AG10803 (cell line): ENCODE data around the gene GSK3A.
A peak's percentile ranks its signal among the peaks of the same experiment; 100 is the strongest.

Source experiments
- DNase-seq: peaks from one replicate; pipeline ENCODE4 v3.0.0; 2010; ENCODE audit warnings: low read depth
- H3K4me3 ChIP-seq: 2 replicates; pipeline ENCODE4 v1.5.1; 2011; ENCODE audit warnings: mild to moderate bottlenecking, low read length, control low read depth
- TF ChIP-seq, protein P1 (sequence below): conservative IDR thresholded peaks from 2 replicates; pipeline ENCODE4 v1.5.1; 2011; ENCODE audit warnings: mild to moderate bottlenecking, low read length, control low read depth, inconsistent platforms

The GSK3A gene

GRCh38 chr19:42250183-42250665 lies 7.8 kb upstream of the GSK3A start:
- TF ChIP-seq, protein P1, sequence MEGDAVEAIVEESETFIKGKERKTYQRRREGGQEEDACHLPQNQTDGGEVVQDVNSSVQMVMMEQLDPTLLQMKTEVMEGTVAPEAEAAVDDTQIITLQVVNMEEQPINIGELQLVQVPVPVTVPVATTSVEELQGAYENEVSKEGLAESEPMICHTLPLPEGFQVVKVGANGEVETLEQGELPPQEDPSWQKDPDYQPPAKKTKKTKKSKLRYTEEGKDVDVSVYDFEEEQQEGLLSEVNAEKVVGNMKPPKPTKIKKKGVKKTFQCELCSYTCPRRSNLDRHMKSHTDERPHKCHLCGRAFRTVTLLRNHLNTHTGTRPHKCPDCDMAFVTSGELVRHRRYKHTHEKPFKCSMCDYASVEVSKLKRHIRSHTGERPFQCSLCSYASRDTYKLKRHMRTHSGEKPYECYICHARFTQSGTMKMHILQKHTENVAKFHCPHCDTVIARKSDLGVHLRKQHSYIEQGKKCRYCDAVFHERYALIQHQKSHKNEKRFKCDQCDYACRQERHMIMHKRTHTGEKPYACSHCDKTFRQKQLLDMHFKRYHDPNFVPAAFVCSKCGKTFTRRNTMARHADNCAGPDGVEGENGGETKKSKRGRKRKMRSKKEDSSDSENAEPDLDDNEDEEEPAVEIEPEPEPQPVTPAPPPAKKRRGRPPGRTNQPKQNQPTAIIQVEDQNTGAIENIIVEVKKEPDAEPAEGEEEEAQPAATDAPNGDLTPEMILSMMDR: no peak
- H3K4me3 ChIP-seq: peak overlapping the region; percentile 51
- DNase-seq: no peak

GRCh38 chr19:42249769-42250168 lies 7.4 kb upstream of the GSK3A start:
- TF ChIP-seq, protein P1: no peak
- H3K4me3 ChIP-seq: no peak overlapping the region; the same call in 1 of the 2 replicates
- DNase-seq: no peak

DNA sequence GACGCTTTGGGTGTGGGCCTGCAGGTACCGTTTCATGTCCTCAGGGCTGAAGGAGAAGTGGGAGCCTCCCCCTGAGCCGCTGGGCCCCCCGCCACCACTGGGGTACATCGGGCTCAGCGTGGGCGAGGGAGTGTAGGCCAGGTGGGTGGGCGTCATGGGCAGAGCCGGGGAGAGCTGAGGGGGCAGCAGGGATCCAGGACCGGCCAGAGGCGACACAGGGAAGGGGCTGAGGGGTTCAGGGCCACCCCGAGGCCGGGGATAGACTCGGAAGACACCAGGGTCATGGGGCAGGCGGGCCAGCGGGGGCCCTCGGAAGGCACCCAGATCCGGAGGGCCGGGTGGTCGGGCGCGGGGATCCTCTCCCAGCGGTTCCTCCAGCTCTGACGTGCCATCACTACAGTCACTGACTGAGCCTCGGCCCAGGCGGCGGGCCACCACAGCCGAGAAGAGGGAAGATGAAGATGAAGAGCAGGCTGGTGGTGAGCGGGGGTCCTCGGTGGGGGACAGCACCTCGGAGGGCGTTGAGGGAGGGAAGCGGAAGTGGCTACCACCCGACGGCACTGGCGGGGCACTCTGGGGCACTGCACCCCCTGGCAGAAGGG lies 6.8 kb upstream of the GSK3A start:
- no peak overlapping the region for H3K4me3 ChIP-seq
- TF ChIP-seq, protein P1: no peak
- DNase-seq: no peak

GRCh38 chr19:42248270-42249148 lies 6.1 kb upstream of the GSK3A start:
- H3K4me3 ChIP-seq: no peak overlapping the region
- TF ChIP-seq, protein P1: no peak
- DNase-seq: no peak

DNA sequence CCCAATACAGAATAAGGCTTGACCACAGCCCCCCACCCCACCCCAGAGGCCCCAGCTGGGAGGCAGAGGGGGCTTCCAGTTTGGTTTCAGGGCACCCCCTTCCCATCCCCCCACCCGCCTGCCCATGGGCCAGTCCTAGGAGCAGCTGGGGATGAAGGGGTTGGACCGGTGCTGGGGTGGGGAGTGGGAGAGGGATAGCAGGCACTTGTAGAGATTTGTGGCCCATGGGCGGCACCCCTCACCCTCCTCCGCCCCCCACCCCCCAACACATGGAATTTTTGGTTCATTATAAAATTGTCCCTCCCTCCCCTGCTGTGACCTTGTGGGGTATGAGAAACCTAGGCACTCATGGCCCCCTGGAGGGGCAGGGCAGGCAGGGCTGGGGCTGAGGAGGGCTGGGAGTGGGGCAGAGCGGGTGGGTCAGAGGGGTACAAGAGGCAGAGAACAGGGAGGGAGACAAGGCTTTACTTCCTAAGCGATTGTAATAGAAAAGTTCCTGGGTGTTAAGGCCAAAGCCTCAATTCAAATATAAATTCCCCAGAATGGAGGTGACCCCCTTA lies 5.3 kb upstream of the GSK3A start:
- TF ChIP-seq, protein P1: no peak
- no peak overlapping the region for H3K4me3 ChIP-seq
- DNase-seq: no peak

- H3K4me3 ChIP-seq: no peak overlapping the region
- peak; percentile 46 for DNase-seq
- TF ChIP-seq, protein P1: no peak
Observed at GRCh38 chr19:42246922-42247639, 4.7 kb upstream of the GSK3A start.
